A549 (cell line): ENCODE results near the gene ADISSP. TPM values are rescaled to one million over a fixed set of nuclear protein-coding genes. Genes with fewer than 3 reads are reported as not detected.

Source experiments
- ATAC-seq, 2 experiments: fragments of 200-7000 bp in 1 of 2; fragments of >200 bp in 1 of 2; cut with Nextera tagmentation in 1 of 2; cut with Tn5 transposase in 1 of 2; 3 replicates each; pipeline versions ENCODE4 v1.8.0 to v1.9.1; 2018 to 2020; ENCODE audit warnings: mild to moderate bottlenecking in 1 of 2, moderate library complexity in 1 of 2
- CTCF ChIA-PET: fragments of 300-600 bp; sonication (Branson Sonifier 250); formaldehyde crosslinking; extraction: SDS; loops from one replicate; lab custom pipeline; 2021; ENCODE audit warnings: antibody characterized with exemption, inconsistent platforms; lab: Yijun Ruan, JAX
- POLR2A ChIA-PET: fragments of 350-600 bp; formaldehyde crosslinking; extraction: SDS; loops from one replicate; lab custom pipeline; 2021; ENCODE audit warnings: antibody characterized with exemption, inconsistent platforms; lab: Yijun Ruan, JAX
- DNase-seq, 2 experiments: peaks; one replicate each; pipeline versions ENCODE4 v3.0.0 to v3.0.0-alpha.2; 2011 to 2016; ENCODE audit warnings: low read depth in 1 of 2, low spot score in 1 of 2
- FAIRE-seq: peaks from 2 replicates; lab custom pipeline; 2011; peaks lifted over from hg19 to GRCh38; lab: Jason Lieb, UNC
- H3K27ac ChIP-seq, 2 experiments: fragments of >200 bp; sonication (Bioruptor Twin); formaldehyde crosslinking; 3 replicates each; pipeline ENCODE4 v1.5.1; 2016 to 2017
- H3K4me1 ChIP-seq: fragments of >200 bp; sonication (Bioruptor Twin); formaldehyde crosslinking; 3 replicates; pipeline ENCODE4 v1.6.1; 2016
- H3K4me2 ChIP-seq: fragments of >200 bp; sonication (Bioruptor Twin); formaldehyde crosslinking; 3 replicates; pipeline ENCODE4 v1.6.1; 2016
- H3K4me3 ChIP-seq: fragments of >200 bp; sonication (Bioruptor Twin); formaldehyde crosslinking; 3 replicates; pipeline ENCODE4 v1.5.1; 2016
- H3K9me3 ChIP-seq: fragments of >200 bp; sonication (Bioruptor Twin); formaldehyde crosslinking; 3 replicates; pipeline ENCODE4 v1.6.1; 2016
- BHLHE40 ChIP-seq: IDR thresholded peaks from 2 replicates; pipeline ENCODE4 v1.6.1; 2012; ENCODE audit warnings: low read depth, low read length, inconsistent platforms
- CBX2 ChIP-seq: fragments of 200-600 bp; sonication (generic); IDR thresholded peaks from 2 replicates; pipeline ENCODE4 v1.6.1; 2016; ENCODE audit warnings: low read depth, mild to moderate bottlenecking, borderline replicate concordance
- CBX8 ChIP-seq: fragments of 200-600 bp; sonication (generic); IDR thresholded peaks from 2 replicates; pipeline ENCODE4 v1.6.1; 2016
- CHD2 ChIP-seq: fragments of 150-350 bp; IDR thresholded peaks from 2 replicates; pipeline ENCODE4 v1.6.1; 2014; ENCODE audit warnings: low read length; ENCODE audit not compliant: partially characterized antibody
- EHF ChIP-seq: fragments of 250-450 bp; sonication (Bioruptor Pico); IDR thresholded peaks from 2 replicates; pipeline ENCODE4 v1.5.0; 2020; ENCODE audit warnings: mild to moderate bottlenecking
- EHMT2 ChIP-seq: fragments of 200-600 bp; sonication (generic); IDR thresholded peaks from 2 replicates; pipeline ENCODE4 v1.6.1; 2016; ENCODE audit warnings: antibody characterized with exemption, low read depth, mild to moderate bottlenecking, moderate library complexity
- EP300 ChIP-seq, 2 experiments: fragments of >200 bp; sonication (Bioruptor Twin); formaldehyde crosslinking; IDR thresholded peaks; 2 replicates in 1 of 2; 3 replicates in 1 of 2; pipeline ENCODE4 v1.6.1; 2016 to 2017
- ESRRA ChIP-seq: fragments of 150-350 bp; IDR thresholded peaks from 2 replicates; pipeline ENCODE4 v1.6.1; 2014; ENCODE audit warnings: mild to moderate bottlenecking, low read length, borderline replicate concordance
- FOSB ChIP-seq: fragments of 250-450 bp; sonication (Bioruptor Pico); IDR thresholded peaks from 2 replicates; pipeline ENCODE4 v1.5.0; 2020; ENCODE audit warnings: mild to moderate bottlenecking, moderate library complexity
- GATA3 ChIP-seq: IDR thresholded peaks from 2 replicates; pipeline ENCODE4 v1.6.1; 2012; ENCODE audit warnings: borderline replicate concordance
- HEYL ChIP-seq: fragments of 250-450 bp; sonication (Bioruptor Pico); IDR thresholded peaks from 2 replicates; pipeline ENCODE4 v1.8.0; 2021; ENCODE audit warnings: mild to moderate bottlenecking, moderate library complexity
- HOXB5 ChIP-seq: fragments of 250-450 bp; sonication (Bioruptor Pico); IDR thresholded peaks from 2 replicates; pipeline ENCODE4 v1.5.0; 2020; ENCODE audit warnings: mild to moderate bottlenecking, moderate library complexity
- JUN ChIP-seq, 2 experiments: fragments of >200 bp; sonication (Bioruptor Twin); formaldehyde crosslinking; IDR thresholded peaks; 2 replicates in 1 of 2; 3 replicates in 1 of 2; pipeline ENCODE4 v1.6.1; 2016 to 2017
- JUNB ChIP-seq: fragments of >200 bp; sonication (Bioruptor Twin); formaldehyde crosslinking; IDR thresholded peaks from 2 replicates; pipeline ENCODE4 v1.6.1; 2016
- KDM1A ChIP-seq: fragments of 200-600 bp; sonication (generic); IDR thresholded peaks from 2 replicates; pipeline ENCODE4 v1.6.1; 2016; ENCODE audit warnings: low read depth, mild to moderate bottlenecking
- KDM5A ChIP-seq: fragments of 200-600 bp; sonication (generic); IDR thresholded peaks from 2 replicates; pipeline ENCODE4 v1.6.1; 2016; ENCODE audit warnings: antibody characterized with exemption, mild to moderate bottlenecking
- MAFK ChIP-seq: fragments of 450-650 bp; IDR thresholded peaks from 2 replicates; pipeline ENCODE4 v1.6.1; 2014; ENCODE audit not compliant: partially characterized antibody
- MAZ ChIP-seq: fragments of 150-350 bp; IDR thresholded peaks from 2 replicates; pipeline ENCODE4 v1.6.1; 2014; ENCODE audit warnings: antibody characterized with exemption, low read depth, low read length, borderline replicate concordance
- MYC ChIP-seq: IDR thresholded peaks from 2 replicates; pipeline ENCODE4 v1.6.1; 2012; ENCODE audit warnings: mild to moderate bottlenecking, inconsistent platforms, low read length, improper control_type of control experiment, borderline replicate concordance
- NFE2L2 ChIP-seq: fragments of 150-350 bp; conservative IDR thresholded peaks from 2 replicates; pipeline ENCODE4 v1.6.1; 2014; ENCODE audit warnings: low read length
- PHF8 ChIP-seq: fragments of 200-600 bp; sonication (generic); IDR thresholded peaks from 2 replicates; pipeline ENCODE4 v1.6.1; 2016; ENCODE audit warnings: low read depth, mild to moderate bottlenecking, antibody characterized with exemption, moderate library complexity, borderline replicate concordance
- RAD21 ChIP-seq, 2 experiments: fragments of >200 bp in 1 of 2; sonication (Bioruptor Twin) in 1 of 2; formaldehyde crosslinking in 1 of 2; IDR thresholded peaks in 1 of 2; conservative IDR thresholded peaks in 1 of 2; 2 replicates in 1 of 2; 3 replicates in 1 of 2; pipeline ENCODE4 v1.6.1; 2012 to 2018; ENCODE audit warnings: inconsistent platforms in 1 of 2
- RARB ChIP-seq: fragments of 250-450 bp; sonication (Bioruptor Pico); IDR thresholded peaks from 2 replicates; pipeline ENCODE4 v1.8.0; 2021; ENCODE audit warnings: mild to moderate bottlenecking, moderate library complexity
- RNF2 ChIP-seq: fragments of 200-600 bp; sonication (generic); IDR thresholded peaks from 2 replicates; pipeline ENCODE4 v1.6.1; 2016; ENCODE audit warnings: low read depth, mild to moderate bottlenecking, antibody characterized with exemption, moderate library complexity, borderline replicate concordance
- TFCP2L1 ChIP-seq: fragments of 250-450 bp; sonication (Bioruptor Pico); IDR thresholded peaks from 2 replicates; pipeline ENCODE4 v1.5.0; 2021; ENCODE audit warnings: mild to moderate bottlenecking
- TP53 ChIP-seq: fragments of 250-450 bp; sonication (Bioruptor Pico); IDR thresholded peaks from 2 replicates; pipeline ENCODE4 v1.5.0; 2021; ENCODE audit warnings: mild to moderate bottlenecking, moderate library complexity
- ZC3H11A ChIP-seq: fragments of 450-650 bp; IDR thresholded peaks from 2 replicates; pipeline ENCODE4 v1.6.1; 2014; ENCODE audit warnings: antibody characterized with exemption, mild to moderate bottlenecking
- ZFP36 ChIP-seq: fragments of 450-650 bp; IDR thresholded peaks from 2 replicates; pipeline ENCODE4 v1.6.1; 2014; ENCODE audit warnings: borderline replicate concordance; ENCODE audit not compliant: partially characterized antibody
- WGBS: methylation state at CpG from one replicate; pipeline ENCODE4 v1.1.6; 2017; ENCODE audit errors: missing lambda C conversion rate; 5-methylcytosine and 5-hydroxymethylcytosine counted together
- polyA plus RNA-seq, 4 experiments: library from polyadenylated mRNA; depleted of rRNA in 3 of 4; stranded (reverse); fragments of >200 nt; fragmentation: RNase III in 1 of 4; extraction: RNeasy Plus Mini Kit Qiagen cat#74134 plus additional on column Dnase treatment in 1 of 4; gene quantifications; 2 replicates in 3 of 4; 3 replicates in 1 of 4; pipeline ENCODE4 v1.2.3, GENCODE V29; 2011 to 2017
- TF ChIP-seq, protein P1 (sequence below): IDR thresholded peaks from 2 replicates; pipeline ENCODE4 v1.6.1; 2012
- TF ChIP-seq, protein P2 (sequence below): fragments of 150-350 bp; IDR thresholded peaks from 2 replicates; pipeline ENCODE4 v1.6.1; 2014; ENCODE audit warnings: low read depth, mild to moderate bottlenecking, low read length
- TF ChIP-seq, protein P3 (sequence below): fragments of 250-450 bp; sonication (Bioruptor Pico); IDR thresholded peaks from 2 replicates; pipeline ENCODE4 v1.5.0; 2020; ENCODE audit warnings: low read depth, mild to moderate bottlenecking, moderate library complexity
- TF ChIP-seq, protein P4 (sequence below): IDR thresholded peaks from 2 replicates; pipeline ENCODE4 v1.6.1; 2012; ENCODE audit warnings: low read depth, borderline replicate concordance
- TF ChIP-seq, protein P5 (sequence below): IDR thresholded peaks from 2 replicates; pipeline ENCODE4 v1.6.1; 2012
- TF ChIP-seq, protein P6 (sequence below): fragments of >200 bp; sonication (Bioruptor Twin); formaldehyde crosslinking; IDR thresholded peaks from 3 replicates; pipeline ENCODE4 v1.5.1; 2016
- TF ChIP-seq, protein P7 (sequence below): fragments of >200 bp; sonication (Bioruptor Twin); formaldehyde crosslinking; IDR thresholded peaks from 2 replicates; pipeline ENCODE4 v1.6.1; 2016

ADISSP gene
- polyA plus RNA-seq, 2 of the 4 experiments (the other 2 are of a cell fraction), result 43.9 to 104 TPM

DNA sequence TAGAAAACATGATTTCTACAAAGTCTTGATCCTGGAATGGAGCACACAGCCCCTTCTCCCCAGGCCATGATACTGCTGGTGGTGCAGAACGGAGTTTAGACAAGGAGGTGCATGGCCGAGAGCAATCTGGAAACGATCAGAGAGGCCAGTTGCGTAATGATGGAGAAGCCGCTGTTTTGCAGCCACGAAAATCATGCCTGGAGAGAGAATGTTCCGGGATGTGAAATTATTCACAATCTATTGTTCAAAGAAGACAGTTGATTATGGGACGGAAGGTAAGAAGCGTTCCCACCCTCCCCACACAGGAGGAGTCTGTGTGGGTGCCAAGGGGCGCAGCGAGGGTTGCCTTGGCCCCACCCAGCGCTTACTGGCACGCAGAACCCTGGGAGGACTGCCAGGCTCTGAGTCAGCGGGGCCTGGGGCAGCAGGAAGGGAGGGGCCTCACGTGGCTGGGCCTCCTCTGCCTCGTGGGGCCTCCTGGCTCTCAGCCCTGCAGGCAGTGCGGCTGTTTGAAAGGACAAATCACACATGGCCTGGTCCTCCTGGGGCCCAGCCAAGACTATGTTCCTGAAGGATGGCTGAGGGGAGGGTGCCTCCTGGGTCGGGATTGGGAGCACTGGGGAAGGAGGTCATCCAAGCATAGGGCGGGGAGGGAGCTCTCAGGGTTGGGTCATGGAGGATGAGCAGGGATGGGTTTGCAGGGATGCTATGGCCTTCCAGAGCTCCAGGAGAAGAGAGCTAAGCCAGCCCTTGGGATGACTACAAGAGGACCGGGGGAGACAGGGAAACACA is 44.1 kb upstream of the ADISSP start:
- ATAC-seq, result peak; percentile 54 to 63
- peak overlapping the region; percentile 95 to 99 for H3K27ac ChIP-seq
- ChIA-PET CTCF (interaction anchor here (1.1 to 3.5 kb wide), 3 partner anchors 43 to 273 kb away, joined by 3 to 10 read pairs (median 4); no protein-coding TSS in a partner anchor), POLR2A (interaction anchor here (0.5 to 3.2 kb wide), 8 partner anchors 9 to 67 kb away, joined by 3 to 36 read pairs (median 5); partner anchors contain the start of genes AP5S1, CDC25B, CENPB and SPEF1)
- peaks cover 65% of the 10 kb centered on the region for H3K4me1 ChIP-seq
- H3K9me3 ChIP-seq, result no peaks in the 10 kb centered on the region
- peak; percentile 97 to 100 for DNase-seq
- H3K4me2 ChIP-seq, result peak overlapping the region; percentile 92
- WGBS, result 2% methylated on average over 19 of the region's 20 CpGs
- FAIRE-seq, result peak; percentile 76
- peak overlapping the region; percentile 37 for H3K4me3 ChIP-seq
- TF ChIP-seq, protein P1, sequence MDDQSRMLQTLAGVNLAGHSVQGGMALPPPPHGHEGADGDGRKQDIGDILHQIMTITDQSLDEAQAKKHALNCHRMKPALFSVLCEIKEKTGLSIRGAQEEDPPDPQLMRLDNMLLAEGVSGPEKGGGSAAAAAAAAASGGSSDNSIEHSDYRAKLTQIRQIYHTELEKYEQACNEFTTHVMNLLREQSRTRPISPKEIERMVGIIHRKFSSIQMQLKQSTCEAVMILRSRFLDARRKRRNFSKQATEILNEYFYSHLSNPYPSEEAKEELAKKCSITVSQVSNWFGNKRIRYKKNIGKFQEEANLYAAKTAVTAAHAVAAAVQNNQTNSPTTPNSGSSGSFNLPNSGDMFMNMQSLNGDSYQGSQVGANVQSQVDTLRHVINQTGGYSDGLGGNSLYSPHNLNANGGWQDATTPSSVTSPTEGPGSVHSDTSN, result peak; percentile 86
- 0 out of 2 replicates have a peak, but pooled peaks have one; percentile 65 for TF ChIP-seq FOSB (CRISPR knock-in tag)
- TF ChIP-seq MAFK, result peak; percentile 58
- TF ChIP-seq, protein P2, sequence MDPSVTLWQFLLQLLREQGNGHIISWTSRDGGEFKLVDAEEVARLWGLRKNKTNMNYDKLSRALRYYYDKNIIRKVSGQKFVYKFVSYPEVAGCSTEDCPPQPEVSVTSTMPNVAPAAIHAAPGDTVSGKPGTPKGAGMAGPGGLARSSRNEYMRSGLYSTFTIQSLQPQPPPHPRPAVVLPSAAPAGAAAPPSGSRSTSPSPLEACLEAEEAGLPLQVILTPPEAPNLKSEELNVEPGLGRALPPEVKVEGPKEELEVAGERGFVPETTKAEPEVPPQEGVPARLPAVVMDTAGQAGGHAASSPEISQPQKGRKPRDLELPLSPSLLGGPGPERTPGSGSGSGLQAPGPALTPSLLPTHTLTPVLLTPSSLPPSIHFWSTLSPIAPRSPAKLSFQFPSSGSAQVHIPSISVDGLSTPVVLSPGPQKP, result no peak
- TF ChIP-seq ESRRA, result no peak
- no peak; the same call in none of the 2 replicates for TF ChIP-seq HEYL (CRISPR knock-in tag)
- TF ChIP-seq EP300 (IDR thresholded peaks at IDR 0.05), result peak; percentile 93 to 98
- peak; percentile 88 for TF ChIP-seq TFCP2L1 (CRISPR knock-in tag)
- TF ChIP-seq MYC, result peak; percentile 97
- TF ChIP-seq JUNB, result peak; percentile 96
- no peak for TF ChIP-seq CBX8
- no peak for TF ChIP-seq CBX2
- no peak for TF ChIP-seq ZC3H11A
- peak; percentile 71 for TF ChIP-seq HOXB5 (CRISPR knock-in tag)
- 0 out of 2 replicates have a peak, but pooled peaks have one; percentile 24 for TF ChIP-seq BHLHE40
- peak; percentile 84 for TF ChIP-seq TP53 (CRISPR knock-in tag)
- TF ChIP-seq, protein P3, sequence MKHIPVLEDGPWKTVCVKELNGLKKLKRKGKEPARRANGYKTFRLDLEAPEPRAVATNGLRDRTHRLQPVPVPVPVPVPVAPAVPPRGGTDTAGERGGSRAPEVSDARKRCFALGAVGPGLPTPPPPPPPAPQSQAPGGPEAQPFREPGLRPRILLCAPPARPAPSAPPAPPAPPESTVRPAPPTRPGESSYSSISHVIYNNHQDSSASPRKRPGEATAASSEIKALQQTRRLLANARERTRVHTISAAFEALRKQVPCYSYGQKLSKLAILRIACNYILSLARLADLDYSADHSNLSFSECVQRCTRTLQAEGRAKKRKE (CRISPR knock-in tag), result peak; percentile 69
- TF ChIP-seq, protein P4, sequence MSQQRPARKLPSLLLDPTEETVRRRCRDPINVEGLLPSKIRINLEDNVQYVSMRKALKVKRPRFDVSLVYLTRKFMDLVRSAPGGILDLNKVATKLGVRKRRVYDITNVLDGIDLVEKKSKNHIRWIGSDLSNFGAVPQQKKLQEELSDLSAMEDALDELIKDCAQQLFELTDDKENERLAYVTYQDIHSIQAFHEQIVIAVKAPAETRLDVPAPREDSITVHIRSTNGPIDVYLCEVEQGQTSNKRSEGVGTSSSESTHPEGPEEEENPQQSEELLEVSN, result peak; percentile 96
- TF ChIP-seq ZFP36, result no peak
- TF ChIP-seq KDM1A, result no peak
- TF ChIP-seq EHMT2, result no peak
- peak; percentile 23 to 58 for TF ChIP-seq RAD21 (conservative IDR thresholded peaks at IDR 0.05 in 1 of 2, IDR thresholded peaks at IDR 0.05 in 1 of 2)
- TF ChIP-seq, protein P5, sequence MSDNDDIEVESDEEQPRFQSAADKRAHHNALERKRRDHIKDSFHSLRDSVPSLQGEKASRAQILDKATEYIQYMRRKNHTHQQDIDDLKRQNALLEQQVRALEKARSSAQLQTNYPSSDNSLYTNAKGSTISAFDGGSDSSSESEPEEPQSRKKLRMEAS, result peak; percentile 100
- TF ChIP-seq CHD2, result peak; percentile 21
- TF ChIP-seq NFE2L2, result peak; percentile 59
- TF ChIP-seq PHF8, result no peak
- TF ChIP-seq GATA3, result peak; percentile 99
- TF ChIP-seq MAZ, result no peak; the same call in none of the 2 replicates
- no peak for TF ChIP-seq RNF2
- TF ChIP-seq, protein P6, sequence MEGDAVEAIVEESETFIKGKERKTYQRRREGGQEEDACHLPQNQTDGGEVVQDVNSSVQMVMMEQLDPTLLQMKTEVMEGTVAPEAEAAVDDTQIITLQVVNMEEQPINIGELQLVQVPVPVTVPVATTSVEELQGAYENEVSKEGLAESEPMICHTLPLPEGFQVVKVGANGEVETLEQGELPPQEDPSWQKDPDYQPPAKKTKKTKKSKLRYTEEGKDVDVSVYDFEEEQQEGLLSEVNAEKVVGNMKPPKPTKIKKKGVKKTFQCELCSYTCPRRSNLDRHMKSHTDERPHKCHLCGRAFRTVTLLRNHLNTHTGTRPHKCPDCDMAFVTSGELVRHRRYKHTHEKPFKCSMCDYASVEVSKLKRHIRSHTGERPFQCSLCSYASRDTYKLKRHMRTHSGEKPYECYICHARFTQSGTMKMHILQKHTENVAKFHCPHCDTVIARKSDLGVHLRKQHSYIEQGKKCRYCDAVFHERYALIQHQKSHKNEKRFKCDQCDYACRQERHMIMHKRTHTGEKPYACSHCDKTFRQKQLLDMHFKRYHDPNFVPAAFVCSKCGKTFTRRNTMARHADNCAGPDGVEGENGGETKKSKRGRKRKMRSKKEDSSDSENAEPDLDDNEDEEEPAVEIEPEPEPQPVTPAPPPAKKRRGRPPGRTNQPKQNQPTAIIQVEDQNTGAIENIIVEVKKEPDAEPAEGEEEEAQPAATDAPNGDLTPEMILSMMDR, result no peak
- TF ChIP-seq JUN (IDR thresholded peaks at IDR 0.05), result peak; percentile 99 to 100
- TF ChIP-seq RARB (CRISPR knock-in tag), result peak; percentile 80; the same call in 1 of the 2 replicates
- no peak for TF ChIP-seq KDM5A
- TF ChIP-seq EHF (CRISPR knock-in tag), result no peak; the same call in 1 of the 2 replicates
- TF ChIP-seq, protein P7, sequence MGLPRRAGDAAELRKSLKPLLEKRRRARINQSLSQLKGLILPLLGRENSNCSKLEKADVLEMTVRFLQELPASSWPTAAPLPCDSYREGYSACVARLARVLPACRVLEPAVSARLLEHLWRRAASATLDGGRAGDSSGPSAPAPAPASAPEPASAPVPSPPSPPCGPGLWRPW, result 0 out of 2 replicates have a peak, but pooled peaks have one; percentile 37
